M059J (cell line): Measurements from ENCODE around the gene LMBRD1. TPM values are rescaled to one million over a fixed set of nuclear protein-coding genes. Genes with fewer than 3 reads are reported as not detected.
"Not testable (repeated sequence)": the region's sequence is repeated elsewhere in the genome, so short reads cannot be mapped to it uniquely, and the experiment has no call there.

Experiments used
- DNase-seq: peaks from one replicate; pipeline ENCODE4 v3.0.0-alpha.2; 2012; ENCODE audit warnings: low read depth
- total RNA-seq: library from RNA; depleted of rRNA; stranded (reverse); fragments of >200 nt; shearing (Covaris generic); gene quantifications from 2 replicates; pipeline ENCODE4 v1.2.3, GENCODE V29; 2014

Gene LMBRD1
- total RNA-seq, 1 experiment from 2014 or later = 25.2 TPM

DNA sequence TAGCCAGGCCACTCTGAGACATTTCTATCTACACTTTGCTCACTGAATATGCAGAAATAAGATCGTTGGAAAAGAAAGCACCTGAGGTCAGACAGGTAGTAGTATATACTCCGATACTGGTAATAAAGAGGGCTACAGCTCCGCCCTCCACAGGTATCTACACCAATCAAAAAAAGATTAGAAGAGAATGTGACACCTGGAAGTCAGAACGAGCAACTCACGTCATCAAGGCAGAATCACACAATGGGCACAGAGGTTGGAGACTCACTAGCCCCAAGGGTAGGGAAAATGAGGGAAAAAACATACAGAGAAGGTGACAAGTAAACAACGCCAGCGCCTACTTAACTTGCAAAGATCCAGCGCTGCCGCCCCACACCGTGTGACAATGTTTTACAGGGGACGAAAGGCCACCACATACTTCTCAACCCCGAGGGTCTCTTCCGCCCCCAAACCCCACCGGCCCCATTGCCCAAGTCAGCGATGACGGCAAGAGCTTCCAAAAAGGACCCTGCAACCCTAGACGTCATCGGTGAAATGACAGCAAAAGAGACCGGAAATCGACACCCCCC is 653 bp downstream of the LMBRD1 start:
- DNase-seq = peak; percentile 74

DNA sequence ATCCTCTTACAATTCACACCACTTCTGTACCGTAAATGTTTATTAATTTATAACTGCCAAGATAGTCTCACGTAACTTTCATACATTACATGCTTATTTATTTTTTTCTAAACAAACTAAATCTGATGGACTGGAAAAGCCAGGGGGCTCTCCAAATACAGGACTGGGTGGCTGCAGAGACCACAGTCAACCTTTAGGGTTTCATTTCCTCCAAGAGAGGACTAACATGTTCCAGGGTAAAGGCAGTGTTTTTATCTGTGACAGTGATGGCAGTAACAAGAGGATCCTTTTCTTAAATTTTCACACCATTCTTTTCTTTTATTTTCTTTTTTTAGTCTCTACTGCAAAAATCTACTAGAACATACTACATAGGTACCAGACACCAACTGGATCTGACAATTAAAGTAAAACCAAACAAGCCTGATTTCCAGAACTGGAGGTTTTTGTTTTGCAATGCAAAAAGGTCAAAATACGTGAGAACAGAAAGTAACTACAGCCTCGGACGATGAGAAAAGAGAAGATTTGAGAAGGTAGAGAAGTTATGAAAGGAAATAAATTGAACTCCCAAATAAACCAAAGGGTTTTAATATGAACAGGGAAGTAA is 1.2 kb downstream of the LMBRD1 start:
- no peak for DNase-seq

DNA sequence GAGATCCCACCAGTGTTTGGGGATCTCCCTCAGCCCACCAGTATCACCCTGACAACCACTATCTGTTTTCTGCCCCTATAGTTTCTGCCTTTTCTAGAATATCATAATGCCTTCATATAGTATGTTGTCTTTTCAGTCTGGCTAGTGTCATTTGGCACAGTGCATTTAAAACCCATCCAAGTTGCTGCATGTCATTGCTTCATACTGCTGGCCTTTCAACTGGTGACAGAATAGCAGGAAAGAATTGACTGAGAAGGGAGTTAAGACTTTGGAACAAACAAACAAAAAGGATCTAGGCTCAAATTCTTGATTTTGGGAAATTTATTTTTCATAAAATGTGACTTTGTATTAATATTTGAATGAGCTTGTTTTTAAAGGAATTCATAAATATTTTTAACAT is 4.5 kb downstream of the LMBRD1 start:
- no peak for DNase-seq

DNA sequence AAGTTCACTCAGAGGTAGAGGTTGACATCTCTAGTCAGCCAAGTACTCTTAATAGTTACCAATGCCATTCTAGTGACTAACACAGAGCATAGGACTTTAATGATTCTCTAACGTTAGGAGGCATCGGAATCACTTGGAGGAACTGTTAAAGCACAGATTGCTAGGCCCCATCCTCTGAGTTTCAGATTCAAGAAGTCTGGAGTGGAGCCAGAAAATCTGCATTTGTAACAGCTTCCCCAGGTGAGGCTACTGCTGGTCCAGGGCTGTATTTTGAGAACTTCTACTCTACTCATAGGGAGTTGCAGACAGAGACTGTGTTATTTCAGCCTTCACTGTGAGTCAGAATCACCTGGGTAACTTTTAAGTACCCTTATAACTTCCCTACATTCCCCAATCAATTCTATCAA is 5.7 kb downstream of the LMBRD1 start:
- DNase-seq = peak; percentile 4

DNA sequence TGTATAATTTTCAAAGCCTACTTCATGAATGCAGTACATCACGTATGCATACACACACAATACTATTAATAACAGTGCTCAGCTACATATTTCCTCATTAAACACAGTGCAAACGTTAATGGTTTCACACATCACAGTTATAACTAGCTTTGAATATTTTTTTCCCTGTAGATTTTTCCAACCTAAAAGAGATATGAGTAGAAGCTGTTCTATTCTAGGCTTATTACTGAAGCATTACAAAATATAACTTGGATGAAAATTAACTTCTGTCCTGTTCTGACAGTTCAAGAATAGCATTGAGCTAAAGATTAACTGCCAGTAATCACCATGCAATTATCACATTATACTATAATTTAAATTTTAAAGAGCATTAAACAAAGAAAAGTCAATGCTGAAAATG is 6.2 kb downstream of the LMBRD1 start:
- no peak for DNase-seq

DNA sequence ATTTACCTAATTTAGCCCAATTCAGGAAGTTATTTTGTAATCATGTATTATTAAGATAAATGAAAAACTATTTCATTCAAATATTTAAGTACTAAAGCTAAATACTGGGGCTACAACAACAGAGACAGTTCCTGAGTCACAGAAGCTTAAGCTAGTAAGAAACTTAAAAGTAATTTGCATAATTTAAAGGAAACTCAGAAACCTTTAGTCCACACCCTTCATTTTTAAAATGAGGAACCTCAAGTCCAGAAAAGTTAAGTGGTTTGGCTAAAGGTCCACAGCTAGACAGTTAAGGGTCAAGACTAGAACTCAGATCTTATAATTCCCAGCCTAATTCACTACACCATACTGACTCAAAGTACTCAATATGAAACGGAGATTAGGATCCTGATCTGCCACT is 7.2 kb downstream of the LMBRD1 start:
- DNase-seq = no peak

DNA sequence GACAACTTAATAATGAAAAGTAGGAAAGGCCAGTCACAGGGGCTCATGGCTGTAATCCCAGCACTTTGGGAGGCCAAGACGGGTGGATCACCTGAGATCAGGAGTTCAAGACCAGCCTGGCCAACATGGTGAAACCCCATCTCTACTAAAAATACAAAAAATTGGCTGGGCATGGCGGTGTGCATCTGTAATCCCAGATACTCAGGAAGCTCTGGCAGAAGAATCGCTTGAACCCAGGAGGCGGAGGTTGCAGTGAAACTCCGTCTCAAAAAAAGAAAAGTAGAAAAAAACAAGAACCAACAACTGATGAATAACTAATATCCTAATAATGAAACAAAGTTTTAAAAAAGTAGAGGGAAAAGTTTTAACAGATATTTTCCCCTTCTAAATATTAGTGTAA is 9.4 kb downstream of the LMBRD1 start:
- not testable (repeated sequence) for DNase-seq

DNA sequence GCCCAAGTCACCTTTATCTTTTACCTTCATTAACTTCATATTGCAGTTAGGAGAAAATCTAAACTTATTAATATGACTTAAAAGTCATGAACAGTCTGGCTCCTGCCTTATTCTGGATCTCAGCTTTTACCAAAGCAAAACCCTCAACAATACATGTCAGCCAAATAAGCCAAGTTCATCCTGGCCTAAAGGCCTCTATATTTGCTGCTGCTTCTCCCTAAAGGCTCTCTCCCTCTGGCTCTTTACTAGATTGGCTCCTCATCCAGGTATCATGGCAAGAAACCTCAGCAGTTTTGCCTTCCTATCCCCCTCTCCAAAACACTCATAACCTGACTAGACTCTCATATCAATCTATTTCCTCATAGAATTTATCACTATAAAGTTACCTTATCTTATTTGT is 11.1 kb downstream of the LMBRD1 start:
- DNase-seq = no peak

DNA sequence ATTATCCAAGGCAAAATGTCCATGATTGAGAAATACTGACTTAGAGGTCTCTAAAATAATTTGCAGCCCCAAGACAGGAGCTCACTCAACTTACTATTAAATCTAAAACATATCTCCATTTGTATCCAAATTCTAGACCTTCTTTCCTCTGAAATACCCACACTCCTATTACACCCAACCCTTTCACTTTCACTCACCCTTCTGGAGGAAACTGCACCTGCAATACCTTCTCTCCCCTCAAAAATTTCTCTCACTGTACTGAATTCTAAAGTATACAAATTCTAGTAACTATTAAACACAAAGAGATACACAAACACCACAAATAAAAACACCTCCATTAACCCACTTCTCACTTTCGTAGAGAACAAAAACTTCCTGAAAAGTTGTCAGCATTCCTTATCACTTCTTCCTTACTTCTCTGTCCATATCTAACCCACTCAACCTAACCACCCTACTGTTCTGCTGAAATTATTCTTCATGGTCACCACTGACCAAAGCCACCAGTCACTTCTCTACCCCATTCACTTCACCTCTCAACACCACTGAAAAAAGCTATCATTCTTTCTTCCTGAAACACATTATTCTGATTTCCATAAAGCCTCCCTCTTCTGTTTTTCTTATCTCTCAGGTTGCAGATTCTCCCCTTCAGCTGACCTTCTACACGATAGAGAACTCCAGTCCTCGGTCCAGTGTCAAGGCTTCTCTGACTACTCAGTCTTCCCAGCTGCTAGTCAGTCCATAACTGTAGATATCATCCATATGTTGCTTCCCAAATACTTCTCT is 12.0 kb downstream of the LMBRD1 start:
- no peak for DNase-seq

DNA sequence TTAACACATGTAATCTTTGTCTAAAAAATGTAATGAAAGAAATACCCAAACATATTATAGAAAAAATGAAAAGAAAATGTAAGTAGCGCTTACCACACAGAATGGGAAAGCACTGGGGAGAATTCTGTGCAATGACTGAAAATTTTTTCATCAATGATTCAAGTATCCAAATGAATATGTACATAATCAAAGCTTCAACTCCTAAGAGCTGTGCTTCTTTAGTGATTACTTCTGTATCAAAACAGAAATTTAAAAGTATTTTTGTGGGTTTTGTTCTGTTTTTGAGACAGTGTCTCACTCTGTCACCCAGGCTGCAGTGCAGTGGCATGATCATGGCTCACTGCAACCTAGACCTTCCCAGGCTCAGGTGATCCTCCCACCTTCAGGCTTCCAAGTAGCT is 13.7 kb downstream of the LMBRD1 start:
- DNase-seq = no peak

DNA sequence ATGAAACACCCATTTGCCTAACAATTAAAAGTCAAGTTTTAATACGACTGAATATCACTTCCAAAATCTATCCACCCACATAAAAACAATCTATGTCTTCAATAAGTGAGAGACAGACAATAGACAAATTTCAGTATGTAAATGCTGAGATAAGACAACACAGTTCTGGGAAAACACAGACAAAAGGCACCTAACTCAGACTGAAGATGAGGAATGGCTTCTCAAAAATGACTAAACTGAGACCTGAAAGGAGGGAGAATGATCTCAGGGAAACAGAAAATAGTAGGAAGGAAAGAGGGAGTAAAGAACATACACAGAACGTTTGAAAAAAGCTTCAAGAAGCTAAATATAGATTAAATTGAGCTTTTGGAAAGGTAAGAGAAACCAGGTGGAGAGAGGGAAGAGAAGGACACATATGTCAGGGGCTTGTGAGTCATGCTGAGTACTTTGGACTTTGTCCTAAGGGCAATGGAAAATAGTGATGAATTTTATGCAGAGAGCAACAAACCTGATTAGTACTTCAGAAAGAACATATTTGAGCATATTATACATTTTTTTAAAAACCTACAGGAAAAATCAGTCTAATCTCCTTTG is 16.1 kb downstream of the LMBRD1 start:
- peak; percentile 13 for DNase-seq

DNA sequence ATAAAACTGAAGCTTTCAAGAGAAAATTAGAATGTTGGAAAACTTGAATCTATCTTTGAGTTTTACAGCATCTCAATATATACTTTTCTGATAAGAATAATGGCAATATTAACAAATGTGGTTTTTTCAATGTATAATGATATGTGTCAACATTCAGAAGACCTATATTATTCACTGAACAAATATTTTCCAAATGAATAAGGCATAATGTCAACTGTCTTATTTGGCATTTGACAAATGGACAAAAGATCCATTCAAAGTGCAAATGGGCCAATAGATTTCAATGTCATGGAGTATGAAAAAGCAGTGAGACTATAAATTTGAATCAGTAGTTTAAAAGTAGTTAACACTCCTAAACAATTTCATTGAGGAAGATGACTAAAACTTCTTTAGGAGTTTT is 20.9 kb downstream of the LMBRD1 start:
- DNase-seq = no peak

DNA sequence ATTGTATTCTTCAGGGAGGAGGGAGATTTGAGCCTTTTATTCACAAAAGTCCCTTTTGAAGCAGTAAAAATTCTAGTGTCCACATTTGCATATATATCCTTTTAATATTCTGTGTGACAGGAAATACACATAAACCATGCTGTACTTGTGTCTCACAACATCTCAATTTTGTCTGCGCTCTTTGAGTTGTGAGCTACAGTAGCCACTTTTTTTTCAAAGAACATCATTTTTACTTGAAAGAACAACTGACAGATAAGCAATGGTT is 21.3 kb downstream of the LMBRD1 start:
- DNase-seq = no peak

DNA sequence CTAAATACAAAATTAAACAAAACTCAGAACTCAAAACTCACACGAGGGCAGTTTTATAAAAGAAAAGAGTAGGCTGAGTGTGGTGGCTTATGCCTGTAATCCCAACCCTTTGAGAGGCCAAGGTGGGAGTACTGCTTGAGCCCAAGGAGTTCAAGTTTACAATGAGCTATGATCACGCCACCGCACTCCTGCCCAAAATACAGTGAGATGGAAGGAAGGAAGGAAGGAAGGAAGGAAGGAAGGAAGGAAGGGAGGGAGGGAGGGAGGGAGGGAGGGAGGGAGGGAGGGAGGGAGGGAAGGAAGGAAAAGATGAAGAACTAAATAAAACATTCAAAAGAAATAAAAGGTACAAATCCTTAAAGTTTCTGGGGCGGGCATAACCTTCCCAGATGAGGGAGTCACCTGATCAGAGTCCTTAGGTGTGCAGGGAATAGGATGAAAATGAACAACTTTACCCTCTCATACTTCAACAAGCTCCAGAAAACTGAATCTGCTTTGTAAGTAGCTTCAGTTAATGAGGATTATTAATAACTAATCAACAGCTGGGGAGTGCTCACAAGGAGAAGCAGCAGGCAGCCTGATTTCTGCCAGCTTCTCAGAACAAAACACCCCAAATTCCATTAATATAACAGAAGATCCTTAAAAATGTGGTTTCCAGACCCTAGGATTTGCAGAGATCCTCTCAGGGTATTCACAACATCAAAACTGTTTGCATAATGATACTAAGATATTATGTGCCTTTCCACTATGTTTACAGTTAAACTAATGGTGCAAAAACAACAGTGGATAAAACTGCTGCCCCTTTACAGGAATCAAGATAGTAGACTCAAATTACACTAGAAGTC is 21.8 kb downstream of the LMBRD1 start:
- DNase-seq = no peak

DNA sequence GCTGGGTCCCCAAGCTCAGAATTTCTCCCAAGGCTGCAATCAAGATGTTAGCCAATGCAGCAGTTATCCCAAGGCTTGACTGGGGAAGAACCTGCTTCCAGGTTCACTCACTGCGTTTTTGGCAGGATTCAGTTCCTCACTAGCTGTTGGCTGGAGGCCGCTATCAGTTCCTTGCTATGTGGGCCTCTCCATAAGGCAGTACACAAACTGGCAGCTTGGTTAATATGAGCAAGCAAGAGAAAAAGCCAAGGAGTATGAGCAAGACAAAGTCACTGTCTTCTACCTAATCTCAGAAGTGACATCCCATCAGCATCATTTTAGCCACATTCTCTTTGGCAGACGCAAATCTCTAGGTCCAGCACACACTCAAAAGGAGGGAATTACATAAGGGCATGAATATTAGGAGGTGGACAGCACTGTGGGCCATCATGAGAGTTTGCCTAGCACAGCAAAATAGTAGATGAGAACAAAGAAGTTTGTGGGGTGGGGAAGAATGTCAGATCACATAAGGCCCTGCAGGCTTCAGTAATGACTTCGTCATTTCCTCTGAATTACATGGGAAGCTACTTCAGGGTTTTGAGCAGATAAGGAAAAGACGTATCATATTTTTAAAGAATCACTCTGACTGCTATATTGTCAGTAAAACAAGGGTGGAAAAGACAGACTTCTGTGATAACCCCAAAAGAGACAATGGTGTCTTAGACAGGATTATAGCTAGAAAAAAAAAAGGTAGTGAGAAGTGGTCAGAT is 25.5 kb downstream of the LMBRD1 start:
- no peak for DNase-seq

DNA sequence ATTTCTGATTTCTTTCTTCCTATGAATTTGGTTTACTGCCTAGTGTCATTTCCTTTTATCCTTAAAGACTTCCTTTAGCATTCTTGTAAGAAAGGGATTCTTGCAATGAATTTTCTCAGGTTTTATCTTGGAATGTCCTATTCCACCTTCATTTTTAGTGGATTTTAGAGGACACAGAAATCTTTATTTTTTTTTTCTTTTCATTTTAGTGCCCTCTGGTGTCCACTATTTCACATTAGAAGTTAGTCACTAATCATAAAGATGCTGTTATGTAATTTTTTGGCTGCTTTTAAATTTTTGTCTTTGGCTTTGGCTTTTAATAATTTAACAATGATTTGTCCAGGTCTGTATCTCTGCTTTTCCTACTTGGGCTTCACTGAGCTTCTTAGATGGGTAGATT is 28.1 kb downstream of the LMBRD1 start:
- DNase-seq = no peak

DNA sequence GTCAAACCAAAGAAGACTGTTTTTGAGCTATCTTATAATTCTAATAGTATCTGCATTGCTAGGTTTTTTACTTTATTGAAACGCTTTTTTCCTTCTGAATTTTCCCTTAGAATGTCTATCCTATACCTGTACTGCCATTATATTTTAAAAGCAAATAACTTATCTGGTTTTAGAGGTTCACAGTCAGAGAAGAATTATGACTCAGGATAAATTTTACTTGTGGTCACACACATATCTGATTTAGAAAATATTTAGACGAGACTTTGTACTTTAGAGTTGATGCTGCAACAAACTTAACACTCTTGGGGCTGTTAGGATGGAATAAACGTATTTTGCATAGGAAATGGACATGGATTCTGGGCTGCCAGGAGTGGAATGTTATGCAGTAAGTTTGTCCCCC is 33.0 kb downstream of the LMBRD1 start:
- DNase-seq = no peak

DNA sequence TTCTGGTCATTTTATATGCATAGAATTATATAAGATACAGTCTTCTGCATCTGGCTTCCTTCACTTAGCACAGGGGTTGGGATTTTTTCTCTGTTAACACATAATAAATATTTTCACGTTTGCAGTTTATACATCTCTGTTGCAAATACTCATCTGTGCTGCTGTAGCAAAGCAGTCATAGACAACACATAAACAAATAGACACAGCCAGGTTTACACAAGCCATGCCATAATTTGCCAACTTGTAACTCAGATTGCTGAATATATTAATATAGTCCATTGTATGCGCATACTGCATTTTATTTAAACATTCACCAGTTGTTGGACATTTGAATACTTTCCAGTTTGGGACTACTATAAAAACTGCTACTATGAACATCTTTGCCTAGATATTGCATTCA is 35.0 kb downstream of the LMBRD1 start:
- no peak for DNase-seq

DNA sequence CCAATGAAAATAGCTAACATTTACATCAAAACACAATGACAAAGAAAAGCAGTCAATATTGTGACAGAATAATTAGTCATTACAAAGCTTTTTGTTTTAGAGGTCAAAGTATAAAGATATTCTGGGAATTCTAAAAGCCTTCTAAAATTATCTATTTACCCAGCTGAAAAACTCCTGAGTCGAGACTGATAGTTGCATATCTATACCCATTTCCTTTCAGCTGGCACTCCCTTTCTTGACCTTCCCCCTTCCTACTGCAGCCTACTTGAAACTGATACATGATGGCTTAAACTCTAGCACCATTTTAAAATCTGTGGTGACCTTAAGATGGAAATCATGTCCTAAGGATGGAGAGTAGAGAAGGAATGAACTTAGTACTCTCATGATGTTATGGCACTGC is 38.6 kb downstream of the LMBRD1 start:
- no peak for DNase-seq

DNA sequence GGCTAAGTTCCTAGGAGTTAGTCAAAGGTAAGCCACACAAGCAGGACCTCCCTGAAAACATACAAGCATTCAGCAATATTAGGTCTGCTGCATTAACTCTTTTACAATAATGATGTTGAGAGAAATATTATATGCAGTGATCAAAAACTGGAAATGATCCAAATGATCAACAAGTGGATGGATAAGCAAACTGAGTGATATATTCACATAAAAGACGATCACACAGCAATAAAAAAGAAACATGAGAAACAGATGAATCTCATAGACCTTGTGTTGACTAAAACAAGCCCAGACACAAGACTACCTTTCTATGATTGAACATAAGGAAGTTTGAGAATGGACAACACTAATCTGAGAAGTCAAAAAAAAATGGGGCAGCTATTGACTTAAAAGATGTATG is 39.9 kb downstream of the LMBRD1 start:
- DNase-seq = no peak

DNA sequence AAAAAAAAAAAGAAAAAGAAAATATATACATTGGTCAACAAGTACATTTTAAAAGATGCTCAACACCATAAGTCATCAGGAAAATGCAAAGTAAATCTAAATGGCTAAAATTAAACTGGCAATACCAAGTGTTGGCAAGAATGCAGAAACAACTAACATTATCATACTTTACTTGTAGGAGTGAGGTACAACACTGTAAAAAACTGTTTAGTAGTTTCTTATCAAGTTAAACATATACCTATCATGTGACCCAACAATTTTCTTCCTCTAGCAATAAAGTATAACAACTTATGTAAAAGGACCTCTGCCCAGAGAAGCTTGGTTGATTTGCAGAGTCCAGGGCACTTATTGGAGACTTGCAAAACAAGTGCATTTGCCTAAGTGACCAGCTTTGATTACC is 40.4 kb downstream of the LMBRD1 start:
- no peak for DNase-seq

DNA sequence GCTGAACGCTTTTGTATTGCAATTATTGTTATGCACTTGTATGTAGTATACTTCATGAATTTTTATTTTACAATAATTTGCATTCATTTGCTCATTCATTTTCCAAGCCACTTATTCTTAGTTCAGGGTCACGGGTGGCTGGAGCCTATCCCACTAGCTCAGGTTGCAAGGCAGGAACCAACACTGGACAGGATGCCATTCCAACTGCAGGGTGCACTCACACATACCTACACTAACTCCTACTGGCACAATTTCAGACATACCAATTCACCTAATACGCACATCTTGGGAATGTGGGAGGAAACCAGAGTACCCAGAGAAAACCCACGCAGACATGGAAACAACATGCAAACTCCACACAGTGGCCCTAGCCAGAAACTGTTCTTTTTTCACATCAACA is 61.8 kb downstream of the LMBRD1 start:
- peak; percentile 1 for DNase-seq
